Immature natural killer cell (primary cell): ENCODE data around the gene PUM2. TPM values are rescaled to one million over a fixed set of nuclear protein-coding genes. Genes with fewer than 3 reads are reported as not detected.
A peak's percentile ranks its signal among the peaks of the same experiment; 100 is the strongest.

Experiments
- DNase-seq, 3 donors: peaks; one replicate each; pipeline ENCODE4 v3.0.0; 2022; ENCODE audit warnings: mixed read lengths in 1 of 3
- H3K27ac Mint-ChIP-seq, 6 donors: one replicate each; pipeline ENCODE4 v1.8.0; 2020; ENCODE audit warnings: mixed read lengths in 6 of 6, mild to moderate bottlenecking in 5 of 6, inconsistent platforms in 4 of 6, moderate library complexity in 3 of 6
- H3K27me3 Mint-ChIP-seq, 3 donors: one replicate each; pipeline ENCODE4 v1.8.0; 2020 to 2021; ENCODE audit warnings: low read depth in 3 of 3, mild to moderate bottlenecking in 3 of 3, mixed read lengths in 3 of 3, moderate library complexity in 3 of 3, inconsistent platforms in 1 of 3
- H3K36me3 Mint-ChIP-seq, 3 donors: one replicate each; pipeline ENCODE4 v1.8.0; 2020; ENCODE audit warnings: mixed read lengths in 3 of 3, inconsistent platforms in 2 of 3, mild to moderate bottlenecking in 2 of 3
- H3K4me1 Mint-ChIP-seq, 2 donors: one replicate each; pipeline ENCODE4 v1.8.0; 2020; ENCODE audit warnings: inconsistent platforms in 2 of 2, mild to moderate bottlenecking in 2 of 2, mixed read lengths in 2 of 2, moderate library complexity in 1 of 2
- H3K4me3 Mint-ChIP-seq, 5 donors: one replicate each; pipeline ENCODE4 v1.8.0; 2020; ENCODE audit warnings: mild to moderate bottlenecking in 5 of 5, mixed read lengths in 5 of 5, inconsistent platforms in 3 of 5, moderate library complexity in 3 of 5
- H3K9me3 Mint-ChIP-seq, 6 donors: one replicate each; pipeline ENCODE4 v1.8.0; 2020; ENCODE audit warnings: mild to moderate bottlenecking in 6 of 6, mixed read lengths in 6 of 6, inconsistent platforms in 4 of 6, moderate library complexity in 3 of 6
- polyA plus RNA-seq, 3 donors: library from polyadenylated mRNA; unstranded; fragments of 300-500 nt; fragmentation: Illumina TruSeq; gene quantifications; one replicate each; pipeline ENCODE4 v1.2.3, GENCODE V29; 2021

Gene PUM2
- polyA plus RNA-seq, 3 donors from 2014 or later: 11.2 to 23.9 (median 21.1) TPM

- H3K27ac Mint-ChIP-seq: no peak overlapping the region
- peaks cover 0 to 4% (median 2%) of the 10 kb centered on the region in 3 donors for H3K27me3 Mint-ChIP-seq
- H3K36me3 Mint-ChIP-seq: no peaks in the 10 kb centered on the region
- no peak overlapping the region for H3K4me3 Mint-ChIP-seq
- DNase-seq: no peak
- H3K9me3 Mint-ChIP-seq: no peaks in the 10 kb centered on the region
- no peaks in the 10 kb centered on the region for H3K4me1 Mint-ChIP-seq
These were observed 8.5 kb upstream of the PUM2 start for GRCh38 chr2:20359096-20359495.

GRCh38 chr2:20357638-20358389 lies 7.2 kb upstream of the PUM2 start:
- no peak overlapping the region for H3K4me3 Mint-ChIP-seq

GRCh38 chr2:20356042-20356441 lies 5.4 kb upstream of the PUM2 start:
- Mint-ChIP-seq H3K9me3 (no peaks in the 10 kb centered on the region), H3K4me3 (no peak overlapping the region), H3K36me3 (no peaks in the 10 kb centered on the region), H3K27ac (no peak overlapping the region), H3K4me1 (no peaks in the 10 kb centered on the region), H3K27me3 (peaks cover 0 to 4% (median 3%) of the 10 kb centered on the region in 3 donors)
- no peak for DNase-seq

More at GRCh38 chr2:20357638-20358389, 7.2 kb upstream of the PUM2 start:
- Mint-ChIP-seq H3K9me3 (no peaks in the 10 kb centered on the region), H3K27me3 (peaks cover 0 to 4% (median 2%) of the 10 kb centered on the region in 3 donors), H3K4me1 (no peaks in the 10 kb centered on the region), H3K36me3 (no peaks in the 10 kb centered on the region), H3K27ac (no peak overlapping the region)
- no peak for DNase-seq

GRCh38 chr2:20355131-20355530 lies 4.5 kb upstream of the PUM2 start:
- H3K4me1 Mint-ChIP-seq: peaks cover 0 to 2% of the 10 kb centered on the region in 2 donors
- peaks cover 3 to 5% (median 4%) of the 10 kb centered on the region in 3 donors for H3K27me3 Mint-ChIP-seq
- H3K27ac Mint-ChIP-seq: no peak overlapping the region
- H3K4me3 Mint-ChIP-seq: no peak overlapping the region
- H3K9me3 Mint-ChIP-seq: no peaks in the 10 kb centered on the region
- no peaks in the 10 kb centered on the region for H3K36me3 Mint-ChIP-seq
- no peak for DNase-seq

- peaks cover 4 to 10% (median 5%) of the 10 kb centered on the region in 3 donors for H3K27me3 Mint-ChIP-seq
- no peak for DNase-seq
- no peaks in the 10 kb centered on the region for H3K9me3 Mint-ChIP-seq
- no peak overlapping the region for H3K4me3 Mint-ChIP-seq
- H3K27ac Mint-ChIP-seq: peak overlapping the region in 1 of 6 donors; percentile 45
- no peaks in the 10 kb centered on the region for H3K36me3 Mint-ChIP-seq
- H3K4me1 Mint-ChIP-seq: peaks cover 17 to 19% of the 10 kb centered on the region in 2 donors
These were observed 2.8 kb upstream of the PUM2 start for GRCh38 chr2:20353241-20353992.

GRCh38 chr2:20352581-20353216 lies 2.1 kb upstream of the PUM2 start:
- Mint-ChIP-seq H3K27me3 (peaks cover 4 to 11% (median 4%) of the 10 kb centered on the region in 3 donors), H3K9me3 (no peaks in the 10 kb centered on the region), H3K4me3 (no peak overlapping the region), H3K4me1 (peaks cover 21 to 26% of the 10 kb centered on the region in 2 donors), H3K27ac (peak overlapping the region in 1 of 6 donors; percentile 45), H3K36me3 (no peaks in the 10 kb centered on the region)
- DNase-seq: no peak

GRCh38 chr2:20352230-20352578 lies 1.6 kb upstream of the PUM2 start:
- H3K36me3 Mint-ChIP-seq: no peaks in the 10 kb centered on the region
- no peak for DNase-seq
- peaks cover 26 to 31% of the 10 kb centered on the region in 2 donors for H3K4me1 Mint-ChIP-seq
- no peak overlapping the region for H3K4me3 Mint-ChIP-seq
- peaks cover 3 to 11% (median 4%) of the 10 kb centered on the region in 3 donors for H3K27me3 Mint-ChIP-seq
- H3K9me3 Mint-ChIP-seq: no peaks in the 10 kb centered on the region
- H3K27ac Mint-ChIP-seq: no peak overlapping the region

GRCh38 chr2:20351555-20352229 lies 1.0 kb upstream of the PUM2 start:
- H3K4me3 Mint-ChIP-seq: no peak overlapping the region
- no peak overlapping the region for H3K27ac Mint-ChIP-seq
- H3K9me3 Mint-ChIP-seq: no peaks in the 10 kb centered on the region
- H3K36me3 Mint-ChIP-seq: no peaks in the 10 kb centered on the region
- DNase-seq: no peak
- H3K27me3 Mint-ChIP-seq: peaks cover 3 to 11% (median 4%) of the 10 kb centered on the region in 3 donors
- peaks cover 31 to 36% of the 10 kb centered on the region in 2 donors for H3K4me1 Mint-ChIP-seq

- H3K9me3 Mint-ChIP-seq: no peaks in the 10 kb centered on the region
- peak overlapping the region in 3 of 5 donors; percentile 94 to 95 (median 95) for H3K4me3 Mint-ChIP-seq
- H3K4me1 Mint-ChIP-seq: peaks cover 46 to 51% of the 10 kb centered on the region in 2 donors
- peak; percentile 65 to 67 (median 67) for DNase-seq
- H3K36me3 Mint-ChIP-seq: no peaks in the 10 kb centered on the region
- peaks cover 3 to 11% (median 4%) of the 10 kb centered on the region in 3 donors for H3K27me3 Mint-ChIP-seq
- peak overlapping the region; percentile 78 to 95 (median 92) for H3K27ac Mint-ChIP-seq
These were observed 467 bp downstream of the PUM2 start for GRCh38 chr2:20350041-20350712.

- DNase-seq: no peak
- peak overlapping the region; percentile 78 to 95 (median 92) for H3K27ac Mint-ChIP-seq
- H3K36me3 Mint-ChIP-seq: no peaks in the 10 kb centered on the region
- peaks cover 3 to 11% (median 4%) of the 10 kb centered on the region in 3 donors for H3K27me3 Mint-ChIP-seq
- peak overlapping the region in 3 of 5 donors; percentile 94 to 95 (median 95) for H3K4me3 Mint-ChIP-seq
- H3K4me1 Mint-ChIP-seq: peaks cover 51 to 55% of the 10 kb centered on the region in 2 donors
- no peaks in the 10 kb centered on the region for H3K9me3 Mint-ChIP-seq
These were observed 1.1 kb downstream of the PUM2 start for GRCh38 chr2:20349513-20349921.

- H3K4me1 Mint-ChIP-seq: peaks cover 59 to 65% of the 10 kb centered on the region in 2 donors
- H3K9me3 Mint-ChIP-seq: no peaks in the 10 kb centered on the region
- H3K27ac Mint-ChIP-seq: peak overlapping the region; percentile 18 to 93 (median 82)
- H3K4me3 Mint-ChIP-seq: peak overlapping the region in 3 of 5 donors; percentile 64 to 95 (median 95)
- DNase-seq: no peak
- H3K36me3 Mint-ChIP-seq: no peaks in the 10 kb centered on the region
- peaks cover 3 to 11% (median 4%) of the 10 kb centered on the region in 3 donors for H3K27me3 Mint-ChIP-seq
These were observed 2.1 kb downstream of the PUM2 start for GRCh38 chr2:20348542-20348941.

GRCh38 chr2:20346565-20347381 lies 3.9 kb downstream of the PUM2 start:
- no peak for DNase-seq
- Mint-ChIP-seq H3K9me3 (no peaks in the 10 kb centered on the region), H3K36me3 (no peaks in the 10 kb centered on the region), H3K4me3 (peak overlapping the region in 4 of 5 donors; percentile 0 to 61 (median 26)), H3K27ac (peak overlapping the region in 5 of 6 donors; percentile 23 to 86 (median 43)), H3K27me3 (peaks cover 3 to 11% (median 4%) of the 10 kb centered on the region in 3 donors), H3K4me1 (peaks cover 69 to 83% of the 10 kb centered on the region in 2 donors)
